HEK293 (cell line): Measurements from ENCODE around the gene MSH5.
A peak's percentile ranks its signal among the peaks of the same experiment; 100 is the strongest.

Experiments used
- FEZF1 ChIP-seq: fragments of 450-650 bp; formaldehyde crosslinking; IDR thresholded peaks from 2 replicates; pipeline ENCODE4 v1.5.1; 2016; ENCODE audit warnings: missing biosample characterization, missing genetic modification characterization
- GFI1B ChIP-seq: fragments of 450-650 bp; formaldehyde crosslinking; IDR thresholded peaks from 2 replicates; pipeline ENCODE4 v1.5.1; 2016; ENCODE audit warnings: missing biosample characterization, missing genetic modification characterization
- KLF10 ChIP-seq: fragments of 450-650 bp; IDR thresholded peaks from 2 replicates; pipeline ENCODE4 v1.5.1; 2018; ENCODE audit warnings: missing biosample characterization, mild to moderate bottlenecking, missing genetic modification characterization
- KLF7 ChIP-seq: fragments of 450-650 bp; formaldehyde crosslinking; IDR thresholded peaks from 2 replicates; pipeline ENCODE4 v1.5.1; 2016; ENCODE audit warnings: missing biosample characterization, missing genetic modification characterization, borderline replicate concordance
- KLF8 ChIP-seq: fragments of 450-650 bp; formaldehyde crosslinking; IDR thresholded peaks from 2 replicates; pipeline ENCODE4 v1.5.1; 2016; ENCODE audit warnings: missing biosample characterization, missing genetic modification characterization
- MEIS1 ChIP-seq: sonication (generic); formaldehyde crosslinking; IDR thresholded peaks from 2 replicates; pipeline ENCODE4 v1.8.1; 2022; ENCODE audit warnings: missing genetic modification reagents, mild to moderate bottlenecking, borderline replicate concordance
- MYNN ChIP-seq: fragments of 450-650 bp; formaldehyde crosslinking; IDR thresholded peaks from 2 replicates; pipeline ENCODE4 v1.5.1; 2016; ENCODE audit warnings: missing biosample characterization, missing genetic modification characterization, borderline replicate concordance
- PATZ1 ChIP-seq: fragments of 450-650 bp; formaldehyde crosslinking; IDR thresholded peaks from 2 replicates; pipeline ENCODE4 v1.5.1; 2016; ENCODE audit warnings: missing biosample characterization, missing genetic modification characterization
- SP2 ChIP-seq: fragments of 450-650 bp; formaldehyde crosslinking; IDR thresholded peaks from 2 replicates; pipeline ENCODE4 v1.5.1; 2016; ENCODE audit warnings: missing biosample characterization, missing genetic modification characterization
- SP7 ChIP-seq: fragments of 450-650 bp; formaldehyde crosslinking; IDR thresholded peaks from 2 replicates; pipeline ENCODE4 v1.5.1; 2016; ENCODE audit warnings: missing biosample characterization, missing genetic modification characterization
- ZBTB11 ChIP-seq: fragments of 450-650 bp; formaldehyde crosslinking; conservative IDR thresholded peaks from 2 replicates; pipeline ENCODE4 v1.5.1; 2016; ENCODE audit warnings: low read depth, missing biosample characterization, missing genetic modification characterization
- ZBTB17 ChIP-seq: fragments of 450-650 bp; formaldehyde crosslinking; IDR thresholded peaks from 2 replicates; pipeline ENCODE4 v1.5.1; 2016; ENCODE audit warnings: missing biosample characterization, missing genetic modification characterization
- ZNF169 ChIP-seq: fragments of 450-650 bp; formaldehyde crosslinking; IDR thresholded peaks from 2 replicates; pipeline ENCODE4 v1.5.1; 2016; ENCODE audit warnings: missing biosample characterization, missing genetic modification characterization
- ZNF19 ChIP-seq: fragments of 450-650 bp; formaldehyde crosslinking; IDR thresholded peaks from 2 replicates; pipeline ENCODE4; 2016; ENCODE audit warnings: missing biosample characterization, missing genetic modification characterization, low read depth
- ZNF211 ChIP-seq: fragments of 450-650 bp; formaldehyde crosslinking; IDR thresholded peaks from 2 replicates; pipeline ENCODE4 v1.5.1; 2016; ENCODE audit warnings: low read depth, missing biosample characterization, missing genetic modification characterization
- ZNF274 ChIP-seq, 2 experiments: fragments of 200-500 bp in 1 of 2; fragments of 450-650 bp in 1 of 2; sonication (Bioruptor generic) in 1 of 2; formaldehyde crosslinking in 1 of 2; IDR thresholded peaks; 2 replicates each; pipeline versions ENCODE4 v1.5.1 to v1.6.1; 2014 to 2016; ENCODE audit warnings: borderline replicate concordance in 1 of 2, inconsistent platforms in 1 of 2, low read length in 1 of 2, missing biosample characterization in 1 of 2, missing genetic modification characterization in 1 of 2
- ZNF354C ChIP-seq: fragments of 450-650 bp; formaldehyde crosslinking; IDR thresholded peaks from 2 replicates; pipeline ENCODE4 v1.5.1; 2016; ENCODE audit warnings: missing biosample characterization, missing genetic modification characterization, low read depth, borderline replicate concordance
- ZNF391 ChIP-seq: fragments of 450-650 bp; formaldehyde crosslinking; IDR thresholded peaks from 2 replicates; pipeline ENCODE4 v1.5.1; 2016; ENCODE audit warnings: low read depth, missing biosample characterization, missing genetic modification characterization, borderline replicate concordance
- ZNF423 ChIP-seq: fragments of 450-650 bp; formaldehyde crosslinking; IDR thresholded peaks from 2 replicates; pipeline ENCODE4 v1.5.1; 2016; ENCODE audit warnings: missing biosample characterization, missing genetic modification characterization
- ZNF510 ChIP-seq: fragments of 450-650 bp; formaldehyde crosslinking; IDR thresholded peaks from 2 replicates; pipeline ENCODE4 v1.5.1; 2018; ENCODE audit warnings: mild to moderate bottlenecking, missing genetic modification characterization, missing biosample characterization; ENCODE audit not compliant: insufficient replicate concordance
- ZNF549 ChIP-seq: fragments of 450-650 bp; IDR thresholded peaks from 2 replicates; pipeline ENCODE4 v1.5.1; 2018; ENCODE audit warnings: missing biosample characterization, missing genetic modification characterization, mild to moderate bottlenecking, inconsistent platforms, moderate library complexity
- ZNF571 ChIP-seq: fragments of 450-650 bp; formaldehyde crosslinking; IDR thresholded peaks from 2 replicates; pipeline ENCODE4 v1.5.0; 2017; ENCODE audit warnings: missing biosample characterization, missing genetic modification characterization
- ZNF600 ChIP-seq: fragments of 450-650 bp; formaldehyde crosslinking; IDR thresholded peaks from 2 replicates; pipeline ENCODE4 v1.5.1; 2016; ENCODE audit warnings: missing biosample characterization, missing genetic modification characterization
- ZNF626 ChIP-seq: fragments of 450-650 bp; sonication (Bioruptor Pico); formaldehyde crosslinking; IDR thresholded peaks from 2 replicates; pipeline ENCODE4 v1.5.1; 2018; ENCODE audit warnings: missing biosample characterization, missing genetic modification characterization, inconsistent platforms
- ZNF629 ChIP-seq: fragments of 450-650 bp; formaldehyde crosslinking; IDR thresholded peaks from 2 replicates; pipeline ENCODE4 v1.5.1; 2017; ENCODE audit warnings: missing biosample characterization, missing genetic modification characterization
- ZNF791 ChIP-seq: fragments of 450-650 bp; formaldehyde crosslinking; IDR thresholded peaks from 2 replicates; pipeline ENCODE4 v1.5.1; 2016; ENCODE audit warnings: missing biosample characterization, missing genetic modification characterization
- ZSCAN5A ChIP-seq: fragments of 450-650 bp; formaldehyde crosslinking; IDR thresholded peaks from 2 replicates; pipeline ENCODE4 v1.5.1; 2016; ENCODE audit warnings: missing biosample characterization, missing genetic modification characterization
- TF ChIP-seq, protein P1 (sequence below): fragments of 450-650 bp; formaldehyde crosslinking; IDR thresholded peaks from 2 replicates; pipeline ENCODE4 v1.5.1; 2016; ENCODE audit warnings: missing biosample characterization, missing genetic modification characterization
- TF ChIP-seq, protein P2 (sequence below): fragments of 450-650 bp; formaldehyde crosslinking; IDR thresholded peaks from 2 replicates; pipeline ENCODE4 v1.5.1; 2017; ENCODE audit warnings: missing biosample characterization, missing genetic modification characterization

The MSH5 gene

GRCh38 chr6:31739639-31740396, at the start of gene MSH5 (continued):
- no peak for TF ChIP-seq ZBTB11
- peak; percentile 40; the same call in 1 of the 2 replicates for TF ChIP-seq ZSCAN5A (tag by site-specific recombination)
- TF ChIP-seq, protein P1, sequence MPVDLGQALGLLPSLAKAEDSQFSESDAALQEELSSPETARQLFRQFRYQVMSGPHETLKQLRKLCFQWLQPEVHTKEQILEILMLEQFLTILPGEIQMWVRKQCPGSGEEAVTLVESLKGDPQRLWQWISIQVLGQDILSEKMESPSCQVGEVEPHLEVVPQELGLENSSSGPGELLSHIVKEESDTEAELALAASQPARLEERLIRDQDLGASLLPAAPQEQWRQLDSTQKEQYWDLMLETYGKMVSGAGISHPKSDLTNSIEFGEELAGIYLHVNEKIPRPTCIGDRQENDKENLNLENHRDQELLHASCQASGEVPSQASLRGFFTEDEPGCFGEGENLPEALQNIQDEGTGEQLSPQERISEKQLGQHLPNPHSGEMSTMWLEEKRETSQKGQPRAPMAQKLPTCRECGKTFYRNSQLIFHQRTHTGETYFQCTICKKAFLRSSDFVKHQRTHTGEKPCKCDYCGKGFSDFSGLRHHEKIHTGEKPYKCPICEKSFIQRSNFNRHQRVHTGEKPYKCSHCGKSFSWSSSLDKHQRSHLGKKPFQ (tag by site-specific recombination) = no peak; the same call in 1 of the 2 replicates
- TF ChIP-seq KLF10 (tag by site-specific recombination) = peak; percentile 68
- no peak for TF ChIP-seq ZNF354C
- TF ChIP-seq ZNF629 (tag by site-specific recombination) = peak; percentile 46; the same call in 1 of the 2 replicates
- peak; percentile 84 for TF ChIP-seq SP7 (tag by site-specific recombination)
- TF ChIP-seq ZNF274 (IDR thresholded peaks at IDR 0.05; ENCODE audit: low read length) = no peak
- TF ChIP-seq ZNF274 (tag by site-specific recombination; IDR thresholded peaks at IDR 0.05; ENCODE audit: borderline replicate concordance) = no peak
- no peak for TF ChIP-seq GFI1B (tag by site-specific recombination)
- no peak for TF ChIP-seq ZNF600 (tag by site-specific recombination)
- peak; percentile 92 for TF ChIP-seq FEZF1 (tag by site-specific recombination)
- TF ChIP-seq MYNN (tag by site-specific recombination) = no peak; the same call in 1 of the 2 replicates
- TF ChIP-seq ZNF423 (tag by site-specific recombination) = no peak
- TF ChIP-seq ZNF626 (tag by site-specific recombination) = no peak
- peak; percentile 99 for TF ChIP-seq SP2
- peak; percentile 97 for TF ChIP-seq KLF7 (tag by site-specific recombination)
- TF ChIP-seq PATZ1 (tag by site-specific recombination) = peak; percentile 81
- TF ChIP-seq ZNF549 (tag by site-specific recombination) = no peak
- TF ChIP-seq ZNF571 = no peak
- TF ChIP-seq ZNF19 = no peak
- TF ChIP-seq ZNF211 (tag by site-specific recombination) = no peak
- no peak for TF ChIP-seq ZNF791 (tag by site-specific recombination)
- no peak for TF ChIP-seq ZNF510 (tag by site-specific recombination)
- no peak for TF ChIP-seq MEIS1 (CRISPR knock-in tag)
- TF ChIP-seq ZNF169 (tag by site-specific recombination) = no peak
- TF ChIP-seq KLF8 (tag by site-specific recombination) = peak; percentile 93; the same call in 1 of the 2 replicates
- peak; percentile 74; the same call in 1 of the 2 replicates for TF ChIP-seq ZBTB17
- TF ChIP-seq, protein P2, sequence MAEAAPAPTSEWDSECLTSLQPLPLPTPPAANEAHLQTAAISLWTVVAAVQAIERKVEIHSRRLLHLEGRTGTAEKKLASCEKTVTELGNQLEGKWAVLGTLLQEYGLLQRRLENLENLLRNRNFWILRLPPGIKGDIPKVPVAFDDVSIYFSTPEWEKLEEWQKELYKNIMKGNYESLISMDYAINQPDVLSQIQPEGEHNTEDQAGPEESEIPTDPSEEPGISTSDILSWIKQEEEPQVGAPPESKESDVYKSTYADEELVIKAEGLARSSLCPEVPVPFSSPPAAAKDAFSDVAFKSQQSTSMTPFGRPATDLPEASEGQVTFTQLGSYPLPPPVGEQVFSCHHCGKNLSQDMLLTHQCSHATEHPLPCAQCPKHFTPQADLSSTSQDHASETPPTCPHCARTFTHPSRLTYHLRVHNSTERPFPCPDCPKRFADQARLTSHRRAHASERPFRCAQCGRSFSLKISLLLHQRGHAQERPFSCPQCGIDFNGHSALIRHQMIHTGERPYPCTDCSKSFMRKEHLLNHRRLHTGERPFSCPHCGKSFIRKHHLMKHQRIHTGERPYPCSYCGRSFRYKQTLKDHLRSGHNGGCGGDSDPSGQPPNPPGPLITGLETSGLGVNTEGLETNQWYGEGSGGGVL = no peak
- peak; percentile 61; the same call in 1 of the 2 replicates for TF ChIP-seq ZNF391 (tag by site-specific recombination)
